OCI-LY7 (cell line): ENCODE data around the gene FMNL2. TPM values are rescaled to one million over a fixed set of nuclear protein-coding genes. Genes with fewer than 3 reads are reported as not detected.

Experiments used
- BruUV-seq: library from RNA; stranded (reverse); fragments of 400-500 nt; replicated peaks from 2 replicates; lab custom pipeline; 2021; lab: Mats Ljungman, UMichigan
- CTCF ChIA-PET: fragments of 300-600 bp; sonication (Branson Sonifier 250); formaldehyde crosslinking; loops from one replicate; lab custom pipeline; 2022; ENCODE audit warnings: antibody characterized with exemption; ENCODE audit not compliant: unreplicated experiment; lab: Charles Lee
- POLR2A ChIA-PET: fragments of 300-600 bp; sonication (Branson Sonifier 250); formaldehyde crosslinking; loops from one replicate; lab custom pipeline; 2022; ENCODE audit warnings: antibody characterized with exemption; lab: Charles Lee
- DNase-seq: peaks from one replicate; pipeline ENCODE4 v3.0.0-alpha.2; 2015; ENCODE audit warnings: low spot score
- H2AFZ ChIP-seq: fragments of 200-600 bp; sonication (generic), shearing (Covaris generic); 2 replicates; pipeline ENCODE4 v1.6.1; 2014; ENCODE audit warnings: mild to moderate bottlenecking, antibody characterized with exemption, low read length, moderate library complexity
- H3K27ac ChIP-seq: fragments of 200-600 bp; sonication (generic); 2 replicates; pipeline ENCODE4 v1.5.1; 2014; ENCODE audit warnings: mixed run types, low read depth, mild to moderate bottlenecking, moderate library complexity, low read length, inconsistent platforms; ENCODE audit not compliant: poor library complexity, severe bottlenecking
- H3K36me3 ChIP-seq: fragments of 200-600 bp; sonication (generic); 2 replicates; pipeline ENCODE4 v1.6.1; 2014; ENCODE audit warnings: mild to moderate bottlenecking, antibody characterized with exemption, low read length, moderate library complexity, mixed read lengths; ENCODE audit not compliant: insufficient read depth
- H3K4me1 ChIP-seq: fragments of 200-600 bp; sonication (generic); 2 replicates; pipeline ENCODE4 v1.5.1; 2014; ENCODE audit warnings: mild to moderate bottlenecking, low read length; ENCODE audit not compliant: insufficient read depth, poor library complexity, severe bottlenecking
- H3K4me2 ChIP-seq: fragments of 200-600 bp; sonication (generic); 2 replicates; pipeline ENCODE4 v1.6.1; 2014; ENCODE audit warnings: mild to moderate bottlenecking, low read length
- H3K4me3 ChIP-seq: fragments of 200-600 bp; sonication (generic); 2 replicates; pipeline ENCODE4 v1.5.1; 2014; ENCODE audit warnings: mild to moderate bottlenecking, low read depth, low read length; ENCODE audit not compliant: poor library complexity, severe bottlenecking
- H3K79me2 ChIP-seq: fragments of 200-600 bp; sonication (generic); 2 replicates; pipeline ENCODE4 v1.6.1; 2016; ENCODE audit warnings: low read depth, mild to moderate bottlenecking, low read length, moderate library complexity, mixed read lengths; ENCODE audit not compliant: insufficient read depth
- H3K9me2 ChIP-seq: fragments of 200-600 bp; sonication (generic); 2 replicates; pipeline ENCODE4 v1.6.1; 2016; ENCODE audit warnings: mild to moderate bottlenecking, low read length, mixed read lengths; ENCODE audit not compliant: insufficient read depth
- H3K9me3 ChIP-seq: fragments of 200-600 bp; sonication (generic); 2 replicates; pipeline ENCODE4 v1.6.1; 2014; ENCODE audit warnings: mild to moderate bottlenecking, mixed run types, low read length, mixed read lengths
- H4K20me1 ChIP-seq: fragments of 200-600 bp; sonication (generic); 2 replicates; pipeline ENCODE4 v1.6.1; 2014; ENCODE audit warnings: mild to moderate bottlenecking, antibody characterized with exemption, low read length, moderate library complexity, mixed read lengths; ENCODE audit not compliant: insufficient read depth
- EZH2phosphoT487 ChIP-seq: fragments of 200-600 bp; sonication (generic); IDR thresholded peaks from 2 replicates; pipeline ENCODE4 v1.6.1; 2018; ENCODE audit warnings: low read depth, borderline replicate concordance, mild to moderate bottlenecking, mixed run types, antibody characterized with exemption, low read length, moderate library complexity, mixed read lengths
- intact Hi-C: fragments of 100-400 bp; cut with micrococcal nuclease; formaldehyde crosslinking; loops from one replicate; pipeline ENCODE4 v1.10.0; 2022; ENCODE audit not compliant: unreplicated experiment
- total RNA-seq, 2 experiments: library from RNA; depleted of rRNA in 1 of 2; stranded (reverse); fragments of >200 nt in 1 of 2; shearing (Covaris generic) in 1 of 2; gene quantifications; 2 replicates each; pipeline ENCODE4 v1.2.3, GENCODE V29; 2014 to 2022
- TF ChIP-seq, protein P1 (sequence below): fragments of 200-600 bp; sonication (generic); conservative IDR thresholded peaks from 2 replicates; pipeline ENCODE4 v1.5.1; 2014; ENCODE audit warnings: mild to moderate bottlenecking, antibody characterized with exemption, low read length, moderate library complexity, mixed read lengths

The FMNL2 gene
- total RNA-seq, 2 experiments from 2014 or later = 0.03 to 0.21 TPM

DNA sequence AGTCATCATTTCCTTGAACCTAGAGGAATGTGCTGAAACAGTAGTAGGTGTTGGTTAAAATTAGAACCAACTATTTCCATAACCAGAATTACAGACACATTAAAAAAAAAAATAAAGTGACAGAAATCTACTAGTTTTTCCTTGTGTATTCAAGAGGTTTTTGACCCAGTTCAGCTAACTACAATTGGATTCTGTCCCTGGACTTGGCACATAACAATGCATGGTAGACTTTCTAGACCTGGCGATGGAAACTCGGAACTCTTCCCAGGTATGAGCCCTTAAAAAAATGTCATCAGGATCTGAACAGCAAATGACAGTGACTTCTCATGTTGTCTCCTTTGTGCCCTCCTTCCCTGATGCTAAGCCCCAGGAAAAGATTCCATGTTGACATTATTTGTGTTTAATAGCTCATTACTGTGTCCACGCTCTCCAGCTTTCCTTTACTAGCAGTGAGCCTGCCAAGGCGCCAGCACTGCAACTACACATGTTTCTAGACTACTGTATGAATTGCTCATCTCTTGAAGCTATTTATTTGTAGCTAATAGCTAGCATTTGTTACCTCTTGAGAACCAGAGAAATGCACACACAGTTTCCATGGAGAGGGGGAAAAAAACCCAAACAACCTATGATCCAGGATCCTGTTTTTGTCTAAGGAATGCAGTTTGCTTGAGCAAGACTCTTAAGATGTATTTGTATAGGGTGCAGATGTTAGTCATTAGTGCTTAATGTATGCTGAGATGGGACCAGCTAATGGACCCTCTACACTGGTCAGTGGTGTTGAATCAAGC, 148.5 kb downstream of the FMNL2 start:
- Histone ChIP-seq H3K27ac (no peak overlapping the region), H3K4me1 (no peaks in the 10 kb centered on the region), H2AFZ (no peak overlapping the region), H3K9me3 (no peaks in the 10 kb centered on the region), H3K9me2 (no peaks in the 10 kb centered on the region), H3K4me3 (no peak overlapping the region), H3K4me2 (no peak overlapping the region), H3K79me2 (no peaks in the 10 kb centered on the region), H3K36me3 (no peaks in the 10 kb centered on the region), H4K20me1 (no peaks in the 10 kb centered on the region)
- BruUV-seq = no TSS peak
- intact Hi-C loops = no loop called here
- no peak for TF ChIP-seq EZH2phosphoT487
- TF ChIP-seq, protein P1, sequence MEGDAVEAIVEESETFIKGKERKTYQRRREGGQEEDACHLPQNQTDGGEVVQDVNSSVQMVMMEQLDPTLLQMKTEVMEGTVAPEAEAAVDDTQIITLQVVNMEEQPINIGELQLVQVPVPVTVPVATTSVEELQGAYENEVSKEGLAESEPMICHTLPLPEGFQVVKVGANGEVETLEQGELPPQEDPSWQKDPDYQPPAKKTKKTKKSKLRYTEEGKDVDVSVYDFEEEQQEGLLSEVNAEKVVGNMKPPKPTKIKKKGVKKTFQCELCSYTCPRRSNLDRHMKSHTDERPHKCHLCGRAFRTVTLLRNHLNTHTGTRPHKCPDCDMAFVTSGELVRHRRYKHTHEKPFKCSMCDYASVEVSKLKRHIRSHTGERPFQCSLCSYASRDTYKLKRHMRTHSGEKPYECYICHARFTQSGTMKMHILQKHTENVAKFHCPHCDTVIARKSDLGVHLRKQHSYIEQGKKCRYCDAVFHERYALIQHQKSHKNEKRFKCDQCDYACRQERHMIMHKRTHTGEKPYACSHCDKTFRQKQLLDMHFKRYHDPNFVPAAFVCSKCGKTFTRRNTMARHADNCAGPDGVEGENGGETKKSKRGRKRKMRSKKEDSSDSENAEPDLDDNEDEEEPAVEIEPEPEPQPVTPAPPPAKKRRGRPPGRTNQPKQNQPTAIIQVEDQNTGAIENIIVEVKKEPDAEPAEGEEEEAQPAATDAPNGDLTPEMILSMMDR = no peak
- CTCF ChIA-PET = interaction anchor here (0.5 kb wide), 1 partner anchor 751 kb away, joined by 3 read pairs; no protein-coding TSS in a partner anchor
- DNase-seq = no peak
- POLR2A ChIA-PET = interaction anchor here (0.7 to 1.0 kb wide), 2 partner anchors 16 to 84 kb away, joined by 3 to 4 read pairs; no protein-coding TSS in a partner anchor

DNA sequence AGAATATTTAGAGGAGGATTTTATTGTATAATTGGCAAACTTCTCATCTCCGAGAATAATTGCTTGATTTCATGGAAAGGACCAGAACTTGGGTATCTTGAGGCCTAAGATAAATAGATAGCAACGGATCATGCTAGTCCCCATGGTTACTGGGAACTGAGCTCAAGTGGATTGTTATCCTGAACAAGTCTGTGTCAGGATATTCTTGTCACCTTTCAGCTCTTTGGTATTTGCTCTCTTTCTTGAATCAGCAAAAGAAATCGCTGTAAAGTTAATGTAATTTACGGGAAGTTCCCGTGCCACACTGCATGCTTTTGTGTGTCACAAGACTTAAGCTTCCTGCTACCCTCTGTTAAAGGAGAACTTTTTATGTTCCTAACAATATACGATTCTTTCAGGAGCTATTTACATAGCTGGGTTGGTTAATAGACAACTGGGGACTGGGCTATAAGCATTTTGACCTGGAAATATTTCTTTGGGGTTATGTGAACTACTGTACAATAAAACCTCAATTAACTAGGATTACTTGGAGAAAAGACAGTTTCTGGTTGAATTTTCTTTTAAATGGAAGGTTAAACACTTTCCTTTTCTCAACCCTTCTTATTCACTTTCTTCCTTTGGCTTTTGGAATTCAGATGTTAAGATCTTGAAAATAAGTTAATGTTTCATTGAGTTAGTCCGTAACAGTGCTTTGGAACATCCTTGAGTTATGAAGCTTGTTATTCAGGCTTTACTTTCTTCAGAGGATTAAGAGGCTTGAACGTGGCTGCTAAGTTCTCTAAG, 151.2 kb downstream of the FMNL2 start:
- Histone ChIP-seq H3K4me2 (no peak overlapping the region), H3K9me3 (no peaks in the 10 kb centered on the region), H3K79me2 (no peaks in the 10 kb centered on the region), H2AFZ (no peak overlapping the region), H3K27ac (no peak overlapping the region), H3K36me3 (no peaks in the 10 kb centered on the region), H3K9me2 (no peaks in the 10 kb centered on the region), H4K20me1 (no peaks in the 10 kb centered on the region), H3K4me1 (no peaks in the 10 kb centered on the region), H3K4me3 (no peak overlapping the region)
- ChIA-PET CTCF (no interaction called here), POLR2A (interaction anchor here (0.6 to 0.8 kb wide), 3 partner anchors 194 to 604 kb away, joined by 3 to 4 read pairs (median 4); no protein-coding TSS in a partner anchor)
- no TSS peak for BruUV-seq
- no peak for DNase-seq
- intact Hi-C loops = no loop called here
- no peak for TF ChIP-seq EZH2phosphoT487
- TF ChIP-seq, protein P1 = no peak
